Ishikawa (cell line): ENCODE results near the gene LLCFC1.

Experiments used
- CREB1 ChIP-seq: IDR thresholded peaks from 2 replicates; pipeline ENCODE4 v1.6.1; 2012; ENCODE audit warnings: low read depth
- EP300 ChIP-seq: IDR thresholded peaks from 2 replicates; pipeline ENCODE4 v1.6.1; 2012; ENCODE audit warnings: borderline replicate concordance
- FOXM1 ChIP-seq: IDR thresholded peaks from 2 replicates; pipeline ENCODE4 v1.6.1; 2012; ENCODE audit warnings: low read depth, borderline replicate concordance
- MAX ChIP-seq: IDR thresholded peaks from 2 replicates; pipeline ENCODE4 v1.6.1; 2012
- RAD21 ChIP-seq: IDR thresholded peaks from 2 replicates; pipeline ENCODE4 v1.6.1; 2012; ENCODE audit warnings: low read depth
- TAF1 ChIP-seq: IDR thresholded peaks from 2 replicates; pipeline ENCODE4 v1.6.1; 2012; ENCODE audit warnings: low read depth, mild to moderate bottlenecking
- TEAD4 ChIP-seq: IDR thresholded peaks from 2 replicates; pipeline ENCODE4 v1.6.1; 2012

- TF ChIP-seq FOXM1, result no peak
- TF ChIP-seq EP300, result no peak
- TF ChIP-seq RAD21, result no peak
- no peak for TF ChIP-seq CREB1
- no peak for TF ChIP-seq TAF1
- no peak for TF ChIP-seq TEAD4
- no peak for TF ChIP-seq MAX
These were observed 22.8 kb upstream of the LLCFC1 start for GRCh38 chr7:142916508-142916907.
